Measurements from ENCODE around the gene LGALS7B.
"Not testable (repeated sequence)": the region's sequence is repeated elsewhere in the genome, so short reads cannot be mapped to it uniquely, and the experiment has no call there.

Gene LGALS7B

GRCh38 chr19:38770228-38770948 lies 18.6 kb upstream of the LGALS7B start:
- DNase-seq: not testable (repeated sequence)

DNA sequence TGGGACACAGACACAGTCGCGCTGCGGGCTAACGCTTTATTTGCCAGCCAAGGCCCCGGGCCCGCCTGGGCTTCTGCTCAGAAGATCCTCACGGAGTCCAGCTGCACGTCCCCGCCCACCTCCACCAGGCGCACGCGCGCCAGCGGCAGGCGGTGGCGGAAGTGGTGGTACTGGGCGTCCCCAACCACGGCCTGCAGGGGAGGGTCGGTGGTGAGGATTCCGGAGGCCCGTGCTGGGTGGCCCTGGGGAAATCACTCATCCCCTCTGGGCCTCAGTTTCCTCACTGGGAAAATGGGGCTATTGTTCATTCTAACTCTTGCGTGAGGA lies 18.1 kb upstream of the LGALS7B start:
- DNase-seq: not testable (repeated sequence)

DNA sequence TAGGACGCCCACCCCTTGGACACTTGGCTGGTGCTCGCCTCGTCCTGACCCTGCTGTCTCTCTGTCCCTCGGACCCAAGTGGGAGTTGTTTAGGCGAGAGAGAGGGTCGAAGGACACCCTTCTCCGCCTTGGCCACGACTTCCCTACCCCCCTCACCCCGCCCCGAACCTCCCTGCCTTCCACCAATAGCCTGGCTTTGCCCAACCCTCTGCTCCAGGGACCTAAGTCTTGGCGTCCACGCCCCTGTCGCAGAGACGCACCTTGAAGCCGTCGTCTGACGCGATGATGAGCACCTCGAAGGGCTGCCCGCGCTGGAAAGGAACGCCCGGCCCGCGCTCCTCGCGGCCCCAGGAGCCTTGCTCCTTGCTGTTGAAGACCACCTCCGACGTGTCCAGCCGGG lies 17.4 kb upstream of the LGALS7B start:
- not testable (repeated sequence) for DNase-seq

- no peak for DNase-seq
Observed at GRCh38 chr19:38773469-38774177, 15.4 kb upstream of the LGALS7B start, which contains the start of gene LGALS7. TSS of gene LGALS7 (minus strand) at chr19:38773517. CDS start at chr19:38773492, 25 bp downstream.

DNA sequence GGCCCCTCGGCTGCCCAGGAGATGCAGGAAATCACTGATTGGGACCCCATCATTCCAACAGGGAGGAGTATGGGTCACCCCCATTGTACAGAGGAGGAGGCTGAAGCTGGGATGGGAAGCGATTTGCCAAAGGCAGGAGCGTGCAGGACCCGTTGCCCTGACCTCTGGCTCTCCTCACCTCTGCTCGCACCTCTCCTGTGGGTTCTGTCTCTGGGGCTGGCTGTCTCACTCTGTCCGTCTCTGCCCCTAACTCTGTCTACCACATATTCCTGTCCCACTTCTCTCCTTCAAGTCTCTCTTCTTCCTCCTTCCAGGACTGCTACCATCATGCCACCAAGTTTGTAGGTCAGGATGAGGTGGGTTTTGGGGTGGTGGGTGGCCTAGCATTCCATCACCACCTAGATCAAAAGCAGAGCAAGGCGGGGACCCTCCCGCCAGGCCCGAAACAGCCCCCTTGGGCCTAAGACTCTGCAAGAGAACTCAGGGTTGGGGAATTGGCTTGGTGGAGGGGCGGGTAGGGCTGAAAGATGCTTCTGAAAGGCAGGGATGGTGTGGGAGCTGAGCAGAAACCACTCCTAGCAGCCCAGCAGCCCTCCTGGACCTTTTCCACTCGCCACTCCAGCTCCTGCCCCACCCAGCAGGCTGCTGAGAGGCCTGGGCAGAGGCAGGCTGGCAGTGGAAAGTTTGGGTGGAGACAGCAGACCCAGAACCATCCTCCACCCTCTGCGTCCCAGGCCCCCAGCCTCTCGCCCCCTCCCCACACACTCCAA lies 14.6 kb upstream of the LGALS7B start:
- DNase-seq: no peak

GRCh38 chr19:38778733-38779132 lies 10.3 kb upstream of the LGALS7B start:
- DNase-seq: no peak

DNA sequence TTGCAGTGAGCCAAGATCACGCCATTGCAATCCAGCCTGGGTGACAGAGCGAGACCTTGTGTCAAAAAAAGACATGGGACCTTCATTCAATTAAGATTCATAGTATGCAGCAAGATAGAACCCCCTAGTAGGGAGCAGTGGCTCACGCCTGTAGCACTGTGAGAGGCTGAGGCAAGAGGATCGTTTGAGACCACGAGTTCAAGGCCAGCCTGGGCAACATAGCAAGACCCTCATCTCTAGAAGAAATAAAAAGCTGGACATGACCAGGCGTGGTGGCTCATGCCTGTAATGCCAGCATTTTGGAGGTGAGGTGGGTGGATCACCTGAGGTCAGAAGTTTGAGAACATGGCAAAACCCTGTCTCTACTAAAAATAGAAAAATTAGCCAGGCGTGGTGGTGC lies 8.6 kb upstream of the LGALS7B start:
- no peak for DNase-seq

- DNase-seq: no peak
Observed at GRCh38 chr19:38781058-38781457, 7.9 kb upstream of the LGALS7B start.

- not testable (repeated sequence) for DNase-seq
Observed at GRCh38 chr19:38782212-38782611, 6.8 kb upstream of the LGALS7B start.

DNA sequence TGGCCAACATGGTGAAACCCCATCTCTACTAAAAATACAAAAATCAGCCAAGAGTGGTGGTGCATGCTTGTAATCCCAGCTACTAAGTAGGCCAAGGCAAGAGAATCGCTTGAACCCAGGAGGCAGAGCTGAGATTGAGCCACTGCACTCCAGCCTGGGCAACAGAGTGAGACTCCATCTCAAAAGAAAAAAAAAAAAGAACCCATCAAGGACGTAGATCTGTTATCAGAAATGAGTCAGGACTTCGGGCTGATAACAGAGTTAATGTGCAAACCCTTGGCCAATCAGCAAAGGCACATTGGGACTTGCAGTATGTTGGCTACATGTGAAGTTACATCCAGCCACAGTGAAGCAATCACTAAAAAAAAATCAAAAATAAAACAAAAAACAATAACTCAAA lies 4.8 kb upstream of the LGALS7B start:
- DNase-seq: no peak

DNA sequence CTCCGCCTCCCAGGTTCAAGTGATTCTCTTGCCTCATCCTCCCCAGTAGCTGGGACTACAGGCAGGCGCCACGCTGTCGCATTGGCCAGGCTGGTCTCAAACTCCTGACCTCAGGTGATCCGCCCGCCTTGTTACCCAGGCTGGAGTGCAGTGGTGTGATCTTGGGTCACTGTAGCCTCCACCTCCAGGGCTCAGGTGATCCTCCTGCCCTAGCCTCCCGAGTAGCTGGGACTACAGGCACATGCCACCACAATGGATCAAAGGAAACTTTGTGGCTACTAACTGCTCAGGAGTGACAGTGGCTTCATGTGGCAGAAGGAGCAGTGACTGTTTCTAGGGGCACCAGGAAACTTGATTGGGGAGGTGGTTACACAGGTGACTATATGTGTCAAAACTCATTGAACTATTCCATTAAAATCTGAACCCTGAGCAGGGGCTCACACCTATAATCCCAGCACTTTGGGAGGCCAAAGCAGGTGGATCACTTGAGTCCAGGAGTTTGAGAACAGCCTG lies 3.8 kb upstream of the LGALS7B start:
- DNase-seq: no peak

GRCh38 chr19:38786061-38786460 lies 2.9 kb upstream of the LGALS7B start:
- DNase-seq: not testable (repeated sequence)

GRCh38 chr19:38786572-38787265 lies 2.3 kb upstream of the LGALS7B start:
- no peak for DNase-seq

DNA sequence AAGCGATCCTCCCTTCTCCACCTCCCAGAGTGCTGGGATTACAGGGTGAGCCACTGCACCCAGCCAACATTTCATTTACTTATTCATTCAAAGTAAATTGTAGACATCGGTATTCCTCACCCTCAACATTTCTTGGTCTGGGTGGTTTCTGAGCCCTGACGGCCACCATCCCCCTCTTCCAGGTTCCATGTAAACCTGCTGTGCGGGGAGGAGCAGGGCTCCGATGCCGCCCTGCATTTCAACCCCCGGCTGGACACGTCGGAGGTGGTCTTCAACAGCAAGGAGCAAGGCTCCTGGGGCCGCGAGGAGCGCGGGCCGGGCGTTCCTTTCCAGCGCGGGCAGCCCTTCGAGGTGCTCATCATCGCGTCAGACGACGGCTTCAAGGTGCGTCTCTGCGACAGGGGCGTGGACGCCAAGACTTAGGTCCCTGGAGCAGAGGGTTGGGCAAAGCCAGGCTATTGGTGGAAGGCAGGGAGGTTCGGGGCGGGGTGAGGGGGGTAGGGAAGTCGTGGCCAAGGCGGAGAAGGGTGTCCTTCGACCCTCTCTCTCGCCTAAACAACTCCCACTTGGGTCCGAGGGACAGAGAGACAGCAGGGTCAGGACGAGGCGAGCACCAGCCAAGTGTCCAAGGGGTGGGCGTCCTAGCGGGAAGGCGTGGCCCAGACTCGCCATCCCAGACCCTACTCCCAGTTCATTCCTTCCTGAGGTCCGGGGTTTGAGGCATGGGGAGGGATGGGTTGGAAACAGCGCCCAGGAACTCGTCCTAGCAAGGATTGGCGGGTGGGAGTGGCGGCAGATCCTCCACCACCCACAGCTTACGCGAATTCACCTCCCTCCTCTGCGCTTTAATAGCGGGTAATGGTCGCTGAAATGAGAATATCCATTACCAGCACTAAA lies 1.8 kb downstream of the LGALS7B start:
- not testable (repeated sequence) for DNase-seq

DNA sequence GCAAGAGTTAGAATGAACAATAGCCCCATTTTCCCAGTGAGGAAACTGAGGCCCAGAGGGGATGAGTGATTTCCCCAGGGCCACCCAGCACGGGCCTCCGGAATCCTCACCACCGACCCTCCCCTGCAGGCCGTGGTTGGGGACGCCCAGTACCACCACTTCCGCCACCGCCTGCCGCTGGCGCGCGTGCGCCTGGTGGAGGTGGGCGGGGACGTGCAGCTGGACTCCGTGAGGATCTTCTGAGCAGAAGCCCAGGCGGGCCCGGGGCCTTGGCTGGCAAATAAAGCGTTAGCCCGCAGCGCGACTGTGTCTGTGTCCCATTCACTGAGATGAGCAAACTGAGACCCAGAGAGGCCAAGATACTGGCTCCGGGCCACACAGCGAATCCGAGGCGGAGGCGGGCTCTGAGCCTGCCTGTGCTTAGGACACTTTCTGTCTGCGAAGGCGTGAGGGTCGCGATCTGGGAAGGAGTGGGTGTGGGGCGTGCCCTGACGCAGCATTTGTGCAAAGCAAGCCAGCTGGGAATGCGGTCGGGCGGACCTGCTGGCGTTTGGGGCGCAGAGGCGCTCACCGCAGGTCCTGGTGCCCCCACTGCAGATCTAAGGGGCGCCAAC lies 2.6 kb downstream of the LGALS7B start:
- DNase-seq: not testable (repeated sequence)

- no peak for DNase-seq
Observed at GRCh38 chr19:38792250-38793111, 3.5 kb downstream of the LGALS7B start.

DNA sequence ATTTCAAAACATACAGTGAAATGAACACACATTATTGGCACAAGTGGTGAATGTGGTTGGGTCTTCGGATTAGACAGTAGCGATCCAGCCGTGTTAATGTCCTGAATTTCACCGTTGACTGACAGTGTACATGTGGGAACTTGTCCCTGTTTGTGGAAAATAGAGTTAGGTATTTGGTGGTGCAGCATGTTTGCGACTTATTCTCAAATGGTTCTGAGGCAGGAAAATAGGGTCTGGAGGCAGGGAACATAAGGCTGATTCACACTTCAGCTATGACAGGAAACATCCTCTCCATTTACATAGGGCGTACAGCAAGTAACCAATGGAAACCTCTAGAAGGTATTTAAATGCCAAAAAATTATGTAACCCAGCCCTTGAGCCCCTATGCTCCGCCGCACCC lies 4.2 kb downstream of the LGALS7B start:
- no peak for DNase-seq

DNA sequence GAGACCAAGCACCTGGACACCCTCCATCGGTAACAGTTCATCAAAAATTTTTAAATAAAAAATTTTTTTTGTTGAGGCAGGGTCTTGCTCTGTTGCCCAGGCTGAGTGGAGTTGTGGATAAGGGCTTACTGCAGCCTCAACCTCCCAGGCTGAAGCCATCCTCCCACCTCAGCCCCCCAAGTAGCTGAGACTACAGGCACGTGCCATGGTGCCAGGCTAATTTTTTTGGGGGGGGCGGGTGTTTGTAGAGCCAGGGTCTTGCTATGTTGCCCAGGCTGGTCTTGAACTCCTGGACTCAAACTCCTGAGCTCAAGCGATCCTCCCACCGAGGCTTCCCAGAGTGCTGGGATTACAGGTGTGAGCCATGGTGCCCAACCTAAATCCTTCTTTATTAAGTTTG lies 4.7 kb downstream of the LGALS7B start:
- DNase-seq: no peak

DNA sequence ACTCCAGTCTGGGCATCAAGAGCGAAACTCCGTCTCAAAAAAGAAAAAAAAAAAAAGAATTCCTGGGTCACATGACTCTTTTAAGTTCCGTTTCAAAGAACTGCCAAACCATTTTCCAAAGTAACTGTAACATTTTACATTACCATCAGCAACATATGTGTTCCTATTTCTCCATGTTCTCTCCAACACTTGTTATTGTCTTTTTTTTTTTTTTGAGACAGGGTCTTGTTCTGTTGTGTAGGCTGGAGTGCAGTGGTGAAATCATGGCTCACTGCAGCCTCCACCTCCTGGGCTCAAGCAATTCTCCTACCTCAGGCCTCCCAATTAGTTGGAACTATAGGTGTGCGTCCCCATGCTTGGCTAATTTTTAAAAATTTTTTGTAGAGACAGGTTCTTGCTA lies 6.5 kb downstream of the LGALS7B start:
- DNase-seq: no peak

GRCh38 chr19:38796154-38796553 lies 7.2 kb downstream of the LGALS7B start:
- no peak for DNase-seq

Data from NCI-H526 treated with DMSO at 0.1 percent for 48 hours (cell line).